A673 (cell line): ENCODE data around the gene MEF2A. TPM values are rescaled to one million over a fixed set of nuclear protein-coding genes. Genes with fewer than 3 reads are reported as not detected.

ENCODE experiments used
- BruUV-seq: library from RNA; stranded (reverse); fragments of 400-500 nt; replicated peaks from 2 replicates; lab custom pipeline; 2021; lab: Mats Ljungman, UMichigan
- CTCF ChIA-PET: fragments of 300-600 bp; sonication (Branson Sonifier 250); formaldehyde crosslinking; loops from one replicate; lab custom pipeline; 2022; ENCODE audit warnings: antibody characterized with exemption; lab: Charles Lee
- POLR2A ChIA-PET: fragments of 300-600 bp; sonication (Branson Sonifier 250); formaldehyde crosslinking; loops from one replicate; lab custom pipeline; 2022; ENCODE audit warnings: antibody characterized with exemption; ENCODE audit not compliant: low non-redundant PET; lab: Charles Lee
- DNase-seq: peaks from one replicate; pipeline ENCODE4 v3.0.0-alpha.2; 2015; ENCODE audit warnings: low spot score
- H3K27ac ChIP-seq: fragments of 200-600 bp; sonication (generic); 2 replicates; pipeline ENCODE4 v1.5.1; 2016; ENCODE audit warnings: mixed run types, low read depth, mild to moderate bottlenecking, mixed read lengths, antibody characterized with exemption, low read length; ENCODE audit not compliant: poor library complexity, severe bottlenecking
- H3K27me3 ChIP-seq: fragments of 200-600 bp; sonication (generic); replicated peaks from 2 replicates; pipeline ENCODE4 v1.6.1; 2017; ENCODE audit warnings: mixed run types, low read depth, mild to moderate bottlenecking, mixed read lengths, antibody characterized with exemption, low read length; ENCODE audit not compliant: insufficient read depth, poor library complexity
- H3K36me3 ChIP-seq: fragments of 200-600 bp; sonication (generic); 2 replicates; pipeline ENCODE4 v1.6.1; 2016; ENCODE audit warnings: mixed run types, mild to moderate bottlenecking, mixed read lengths, antibody characterized with exemption, low read length; ENCODE audit not compliant: insufficient read depth, poor library complexity, severe bottlenecking
- H3K4me1 ChIP-seq: fragments of 200-600 bp; sonication (generic); 2 replicates; pipeline ENCODE4 v1.6.1; 2017; ENCODE audit warnings: mixed run types, mild to moderate bottlenecking, mixed read lengths, antibody characterized with exemption, low read length; ENCODE audit not compliant: insufficient read depth, poor library complexity, severe bottlenecking
- H3K4me3 ChIP-seq: fragments of 200-600 bp; sonication (generic); 2 replicates; pipeline ENCODE4 v1.5.1; 2016; ENCODE audit warnings: low read depth, mixed run types, mild to moderate bottlenecking, mixed read lengths, low read length; ENCODE audit not compliant: poor library complexity, severe bottlenecking
- H3K9me3 ChIP-seq: fragments of 200-600 bp; sonication (generic); 2 replicates; pipeline ENCODE4 v1.6.1; 2016; ENCODE audit warnings: mixed run types, low read depth, mild to moderate bottlenecking, mixed read lengths, antibody characterized with exemption, low read length; ENCODE audit not compliant: poor library complexity, severe bottlenecking
- CTCF ChIP-seq: fragments of 300-800, 200-600 bp; sonication (generic); conservative IDR thresholded peaks from 2 replicates; pipeline ENCODE4 v1.5.1; 2017; ENCODE audit warnings: low read depth, mild to moderate bottlenecking, antibody characterized with exemption, low read length, moderate library complexity, mixed read lengths
- EZH2 ChIP-seq: fragments of 200-600 bp; sonication (generic); IDR thresholded peaks from 2 replicates; pipeline ENCODE4 v1.6.1; 2017; ENCODE audit warnings: borderline replicate concordance, low read depth, mild to moderate bottlenecking, mixed read lengths, antibody characterized with exemption, low read length; ENCODE audit not compliant: poor library complexity, severe bottlenecking
- intact Hi-C: fragments of 100-400 bp; cut with micrococcal nuclease; formaldehyde crosslinking; loops from one replicate; pipeline ENCODE4 v1.10.0; 2022; ENCODE audit not compliant: unreplicated experiment
- total RNA-seq: library from RNA; stranded (reverse); gene quantifications from 2 replicates; pipeline ENCODE4 v1.2.3, GENCODE V29; 2021

MEF2A gene
- total RNA-seq, 1 experiment from 2014 or later = 26.4 TPM

GRCh38 chr15:99635794-99636193, 70.0 kb downstream of the MEF2A start:
- Histone ChIP-seq H3K36me3 (no peaks in the 10 kb centered on the region), H3K4me3 (no peak overlapping the region), H3K27ac (no peak overlapping the region), H3K4me1 (peaks cover 13% of the 10 kb centered on the region), H3K27me3 (no peaks in the 10 kb centered on the region), H3K9me3 (no peaks in the 10 kb centered on the region)
- CTCF ChIA-PET = no interaction called here
- no TSS peak for BruUV-seq
- TF ChIP-seq CTCF = no peak
- no peak for TF ChIP-seq EZH2
- intact Hi-C loops = no loop called here
- DNase-seq = no peak
- POLR2A ChIA-PET = no interaction called here

GRCh38 chr15:99644913-99645542, 79.2 kb downstream of the MEF2A start:
- POLR2A ChIA-PET = no interaction called here

GRCh38 chr15:99645543-99645935, 79.8 kb downstream of the MEF2A start:
- peaks cover 21% of the 10 kb centered on the region for H3K9me3 ChIP-seq
- intact Hi-C loops = no loop called here
- no peak for DNase-seq
- TF ChIP-seq CTCF (no peak), EZH2 (no peak)
- no TSS peak for BruUV-seq
- H3K27ac ChIP-seq = no peak overlapping the region
- peaks cover 9% of the 10 kb centered on the region for H3K36me3 ChIP-seq
- ChIA-PET POLR2A (no interaction called here), CTCF (no interaction called here)
- no peaks in the 10 kb centered on the region for H3K27me3 ChIP-seq
- no peak overlapping the region for H3K4me3 ChIP-seq
- no peaks in the 10 kb centered on the region for H3K4me1 ChIP-seq

More at GRCh38 chr15:99644913-99645542, 79.2 kb downstream of the MEF2A start:
- Histone ChIP-seq H3K4me1 (no peaks in the 10 kb centered on the region), H3K9me3 (peaks cover 21% of the 10 kb centered on the region), H3K27me3 (no peaks in the 10 kb centered on the region), H3K36me3 (peaks cover 9% of the 10 kb centered on the region), H3K4me3 (no peak overlapping the region), H3K27ac (no peak overlapping the region)
- CTCF ChIA-PET = no interaction called here
- no peak for DNase-seq
- no TSS peak for BruUV-seq
- TF ChIP-seq EZH2 (no peak), CTCF (no peak)
- intact Hi-C loops = no loop called here
